ENCODE results near the gene AGPAT3. TPM values are rescaled to one million over a fixed set of nuclear protein-coding genes. Genes with fewer than 3 reads are reported as not detected.

The AGPAT3 gene
- total RNA-seq, 1 experiment from 2014 or later: 13.0 TPM

GRCh38 chr21:43933680-43934079 is 68.7 kb downstream of the AGPAT3 start:
- no peak overlapping the region for H3K4me2 ChIP-seq (ENCODE audit: insufficient read depth, insufficient read length, low read length)
- H3K4ac ChIP-seq (ENCODE audit: low read depth, low read length): no peak overlapping the region
- H3K4me1 Mint-ChIP-seq: peaks cover 10 to 14% of the 10 kb centered on the region in 2 experiments
- H2BK12ac ChIP-seq (ENCODE audit: insufficient read length, low read depth, low read length): no peak overlapping the region
- H3K36me3 Mint-ChIP-seq (ENCODE audit: insufficient read depth in 1 of 3, low read depth in 3 of 3): no peaks in the 10 kb centered on the region; a peak in 1 of 7 replicates
- H3K14ac ChIP-seq (ENCODE audit: insufficient read depth, low read length): no peak overlapping the region
- no peak overlapping the region for H3K9ac ChIP-seq (ENCODE audit: extremely low read depth, insufficient read length, low read length)
- DNase-seq: no peak
- H2BK15ac ChIP-seq (ENCODE audit: low read depth, low read length): no peak overlapping the region
- no peak overlapping the region for H4K5ac ChIP-seq (ENCODE audit: insufficient read length, low read depth, low read length)
- H2AK5ac ChIP-seq (ENCODE audit: insufficient read length, low read length): no peak overlapping the region
- no peak overlapping the region for H2AFZ ChIP-seq (ENCODE audit: low read length)
- WGBS (ENCODE audit: extremely low coverage, insufficient read length, low lambda C conversion rate): no CpG with 5 or more reads among the region's 15 CpGs
- H3K4me3 Mint-ChIP-seq: no peak overlapping the region
- H3K23me2 ChIP-seq (ENCODE audit: insufficient read length, low read depth, low read length, poor library complexity, severe bottlenecking): no peaks in the 10 kb centered on the region
- H3K4me1 ChIP-seq (ENCODE audit: insufficient read depth, low read length): no peaks in the 10 kb centered on the region
- H3K79me2 ChIP-seq (ENCODE audit: insufficient read depth, low read length): no peaks in the 10 kb centered on the region
- H3K27ac ChIP-seq (ENCODE audit: insufficient read length, low read depth, low read length): no peak overlapping the region
- no peaks in the 10 kb centered on the region for H3K9me3 ChIP-seq (ENCODE audit: control insufficient read depth, low read depth, low read length)
- no peaks in the 10 kb centered on the region for H3K79me1 ChIP-seq (ENCODE audit: insufficient read depth, low read depth, low read length, poor library complexity, severe bottlenecking)
- no peak overlapping the region for H3K56ac ChIP-seq (ENCODE audit: insufficient read length, low read depth, low read length)
- no peak overlapping the region for H3K23ac ChIP-seq (ENCODE audit: insufficient read length, low read depth, low read length)
- H3K18ac ChIP-seq (ENCODE audit: insufficient read length, low read depth, low read length): no peak overlapping the region
- H4K20me1 ChIP-seq (ENCODE audit: control insufficient read depth, insufficient read depth, insufficient read length): no peaks in the 10 kb centered on the region
- H3K27me3 ChIP-seq (ENCODE audit: insufficient read depth, low read length): no peaks in the 10 kb centered on the region
- H4K91ac ChIP-seq (ENCODE audit: insufficient read length, low read depth, low read length): no peak overlapping the region
- H2BK5ac ChIP-seq (ENCODE audit: insufficient read length, low read length): no peak overlapping the region
- no peak overlapping the region for H3T11ph ChIP-seq (ENCODE audit: low read length)
- H4K8ac ChIP-seq (replicated peaks; ENCODE audit: insufficient read length, low read depth, low read length): no peak overlapping the region
- TF ChIP-seq CTCF (conservative IDR thresholded peaks at IDR 0.05): no peak
- no peaks in the 10 kb centered on the region for H3K27me3 Mint-ChIP-seq (ENCODE audit: low read depth)
- H2BK20ac ChIP-seq (ENCODE audit: low read depth, low read length, poor library complexity, severe bottlenecking): no peak overlapping the region
- H3K9me3 Mint-ChIP-seq: no peaks in the 10 kb centered on the region
- no peak overlapping the region for H2BK120ac ChIP-seq (ENCODE audit: low read depth, low read length, poor library complexity, severe bottlenecking)
- no peak overlapping the region; a peak in 1 of 7 replicates for H3K27ac Mint-ChIP-seq
